Measurements from ENCODE around the gene MGAT5.

The MGAT5 gene

DNA sequence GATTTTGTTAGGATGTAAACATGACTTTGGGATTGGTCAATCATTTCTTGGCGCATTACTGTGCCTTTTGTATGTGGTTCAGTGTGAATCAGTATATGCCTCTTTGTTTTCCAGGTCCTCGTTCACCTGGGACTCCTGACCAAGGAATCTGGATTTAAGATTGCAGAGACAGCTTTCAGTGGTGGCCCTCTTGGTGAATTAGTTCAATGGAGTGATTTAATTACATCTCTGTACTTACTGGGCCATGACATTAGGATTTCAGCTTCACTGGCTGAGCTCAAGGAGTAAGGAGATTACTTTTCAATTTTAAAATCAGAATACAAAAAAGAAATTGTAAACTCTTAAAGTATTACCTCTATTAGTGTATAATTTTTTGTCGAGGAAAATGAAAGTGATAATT lies 87.6 kb downstream of the MGAT5 start:
- no peak overlapping the region for H3K4me3 ChIP-seq (ENCODE audit: low read length)
- DNase-seq (ENCODE audit: low read depth), result peak; percentile 6
- TF ChIP-seq, protein P1, sequence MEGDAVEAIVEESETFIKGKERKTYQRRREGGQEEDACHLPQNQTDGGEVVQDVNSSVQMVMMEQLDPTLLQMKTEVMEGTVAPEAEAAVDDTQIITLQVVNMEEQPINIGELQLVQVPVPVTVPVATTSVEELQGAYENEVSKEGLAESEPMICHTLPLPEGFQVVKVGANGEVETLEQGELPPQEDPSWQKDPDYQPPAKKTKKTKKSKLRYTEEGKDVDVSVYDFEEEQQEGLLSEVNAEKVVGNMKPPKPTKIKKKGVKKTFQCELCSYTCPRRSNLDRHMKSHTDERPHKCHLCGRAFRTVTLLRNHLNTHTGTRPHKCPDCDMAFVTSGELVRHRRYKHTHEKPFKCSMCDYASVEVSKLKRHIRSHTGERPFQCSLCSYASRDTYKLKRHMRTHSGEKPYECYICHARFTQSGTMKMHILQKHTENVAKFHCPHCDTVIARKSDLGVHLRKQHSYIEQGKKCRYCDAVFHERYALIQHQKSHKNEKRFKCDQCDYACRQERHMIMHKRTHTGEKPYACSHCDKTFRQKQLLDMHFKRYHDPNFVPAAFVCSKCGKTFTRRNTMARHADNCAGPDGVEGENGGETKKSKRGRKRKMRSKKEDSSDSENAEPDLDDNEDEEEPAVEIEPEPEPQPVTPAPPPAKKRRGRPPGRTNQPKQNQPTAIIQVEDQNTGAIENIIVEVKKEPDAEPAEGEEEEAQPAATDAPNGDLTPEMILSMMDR (IDR thresholded peaks at IDR 0.05; ENCODE audit: insufficient read depth, low read depth, low read length, missing control alignments), result no peak

DNA sequence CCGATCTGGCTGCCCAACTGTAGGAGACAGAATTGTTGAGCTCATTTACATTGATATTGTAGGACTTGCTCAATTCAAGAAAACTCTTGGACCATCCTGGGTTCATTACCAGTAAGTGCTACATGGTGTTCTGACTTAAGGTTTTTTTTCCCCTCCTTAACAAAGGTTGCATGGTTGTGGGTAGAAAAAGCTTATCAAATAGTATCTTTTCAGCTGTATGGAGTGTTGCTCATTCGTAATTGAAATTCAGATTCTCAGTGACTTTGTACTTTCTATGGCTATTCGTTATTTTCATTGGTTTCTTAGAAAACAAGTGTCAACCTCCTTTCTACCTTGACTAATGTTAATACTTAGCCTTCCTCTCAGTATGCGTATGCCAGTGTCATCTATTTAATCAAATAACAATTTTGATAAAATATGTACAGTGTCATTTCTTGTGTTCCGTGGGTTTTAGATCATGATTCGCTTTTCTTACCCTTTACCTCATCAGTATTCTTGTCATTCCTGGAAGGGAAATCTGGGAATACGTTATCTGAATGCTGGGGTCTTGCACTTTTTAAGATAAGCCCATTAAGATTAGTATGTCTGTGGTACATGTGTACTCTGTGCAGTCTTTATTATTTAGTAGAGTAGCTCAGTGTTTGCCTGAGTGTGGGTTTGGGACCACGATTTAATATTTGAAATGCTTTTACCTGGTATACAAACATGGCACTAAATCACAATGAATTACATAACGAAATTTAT lies 91.3 kb downstream of the MGAT5 start:
- DNase-seq (ENCODE audit: low read depth), result no peak
- TF ChIP-seq, protein P1 (IDR thresholded peaks at IDR 0.05; ENCODE audit: insufficient read depth, low read depth, low read length, missing control alignments), result no peak
- no peak overlapping the region for H3K4me3 ChIP-seq (ENCODE audit: low read length)

DNA sequence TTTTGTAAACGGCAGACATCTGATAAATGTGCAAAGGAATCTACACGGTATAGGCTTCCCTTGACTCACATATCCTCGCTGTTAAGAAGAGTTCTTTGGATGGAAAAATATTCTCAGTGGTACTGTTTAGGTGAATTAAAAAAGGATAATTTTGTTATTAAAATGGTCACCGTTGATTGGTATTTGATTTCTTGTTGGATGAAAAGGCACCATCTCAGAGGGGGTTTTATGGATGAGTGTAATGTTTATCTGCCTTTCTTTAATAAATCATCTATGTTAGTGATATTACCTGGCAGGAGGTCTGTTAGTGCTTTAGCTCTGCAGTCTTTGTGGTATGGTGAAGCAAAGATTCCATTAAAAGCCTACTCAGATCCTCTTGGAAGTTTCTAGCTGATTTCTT lies 92.3 kb downstream of the MGAT5 start:
- TF ChIP-seq, protein P1 (IDR thresholded peaks at IDR 0.05; ENCODE audit: insufficient read depth, low read depth, low read length, missing control alignments), result no peak
- no peak overlapping the region for H3K4me3 ChIP-seq (ENCODE audit: low read length)
- no peak for DNase-seq (ENCODE audit: low read depth)

DNA sequence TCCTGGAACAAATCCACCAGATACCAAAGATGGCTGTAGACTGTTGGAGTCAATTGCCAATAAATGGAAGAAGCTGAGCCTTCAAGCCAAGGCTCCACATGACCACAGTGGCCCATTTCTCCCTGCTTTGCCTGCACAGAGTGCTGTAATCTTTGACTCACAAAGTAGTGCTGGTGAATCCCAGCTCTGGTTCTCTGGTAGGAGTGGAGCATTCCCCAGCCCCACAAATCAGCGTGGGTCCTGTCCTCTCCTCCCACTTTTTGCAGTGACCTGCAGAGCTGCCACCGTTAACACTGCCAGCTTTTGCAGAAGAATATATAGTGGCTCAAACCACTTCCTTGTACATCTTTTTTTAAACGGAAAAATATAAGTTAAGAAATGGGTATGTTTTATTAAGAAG lies 93.9 kb downstream of the MGAT5 start:
- no peak overlapping the region for H3K4me3 ChIP-seq (ENCODE audit: low read length)
- TF ChIP-seq, protein P1 (IDR thresholded peaks at IDR 0.05; ENCODE audit: insufficient read depth, low read depth, low read length, missing control alignments), result no peak
- DNase-seq (ENCODE audit: low read depth), result no peak

DNA sequence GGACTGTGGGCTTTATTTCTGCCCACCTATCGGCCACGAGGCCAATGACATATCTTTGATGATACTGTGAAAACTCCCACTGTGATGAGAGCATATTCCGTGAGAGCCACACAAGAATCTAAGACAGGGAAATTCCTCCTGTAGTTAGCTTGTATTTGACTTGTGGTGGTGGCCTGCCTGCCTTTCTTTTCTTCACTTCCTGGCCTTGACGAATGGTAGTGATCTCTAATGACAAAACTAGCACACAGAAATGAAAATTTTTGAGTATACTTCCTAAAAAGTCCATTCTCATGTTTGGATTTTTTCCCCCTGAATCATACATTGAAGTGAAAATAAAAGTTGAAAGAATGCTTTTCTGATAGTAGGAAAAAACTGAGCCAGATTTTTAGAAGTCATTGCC lies 94.4 kb downstream of the MGAT5 start:
- no peak for DNase-seq (ENCODE audit: low read depth)
- TF ChIP-seq, protein P1 (IDR thresholded peaks at IDR 0.05; ENCODE audit: insufficient read depth, low read depth, low read length, missing control alignments), result no peak
- H3K4me3 ChIP-seq (ENCODE audit: low read length), result no peak overlapping the region

DNA sequence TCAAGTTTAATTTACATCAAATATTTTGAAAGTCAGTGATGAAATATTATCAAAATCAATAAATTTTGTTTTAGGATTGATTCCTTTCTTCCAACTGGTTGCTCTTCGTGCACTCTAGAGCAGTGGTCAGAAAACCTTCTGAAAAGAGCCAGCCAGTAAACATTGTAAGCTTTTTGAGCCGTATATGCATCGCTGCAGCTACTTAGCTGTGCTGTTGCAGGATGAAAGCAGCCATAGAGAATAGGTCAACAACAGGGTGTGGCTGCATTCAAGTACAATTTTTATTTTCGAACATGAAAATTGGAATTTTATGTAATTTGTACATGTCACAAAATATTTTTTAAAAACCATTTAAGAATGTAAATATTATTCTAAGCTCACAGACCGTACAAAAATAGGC lies 94.9 kb downstream of the MGAT5 start:
- DNase-seq (ENCODE audit: low read depth), result no peak
- H3K4me3 ChIP-seq (ENCODE audit: low read length), result no peak overlapping the region
- TF ChIP-seq, protein P1 (IDR thresholded peaks at IDR 0.05; ENCODE audit: insufficient read depth, low read depth, low read length, missing control alignments), result no peak

DNA sequence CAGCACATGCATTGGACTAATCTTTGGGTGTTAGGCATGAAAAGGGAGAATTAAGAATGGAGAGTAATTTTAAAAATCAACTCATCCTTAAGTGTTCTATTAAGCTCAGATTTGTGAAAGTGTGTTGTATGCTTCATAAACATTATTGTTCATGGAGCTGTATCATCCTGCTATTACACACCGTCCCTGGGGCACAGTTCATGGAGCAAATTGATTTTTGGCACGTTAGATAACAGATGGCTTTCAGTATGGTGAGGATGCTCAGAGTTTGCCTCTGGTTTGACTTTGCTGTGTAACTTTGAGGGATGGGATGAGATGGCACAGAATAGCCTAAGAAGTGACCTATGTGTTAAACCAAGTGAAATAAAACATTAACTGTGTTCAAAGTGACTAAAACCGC lies 97.1 kb downstream of the MGAT5 start:
- DNase-seq (ENCODE audit: low read depth), result no peak
- TF ChIP-seq, protein P1 (IDR thresholded peaks at IDR 0.05; ENCODE audit: insufficient read depth, low read depth, low read length, missing control alignments), result no peak
- H3K4me3 ChIP-seq (ENCODE audit: low read length), result no peak overlapping the region

Data from epithelial cell of esophagus (primary cell).